Fibroblast of upper back skin (primary cell): Measurements from ENCODE around the gene ARHGEF12.
"Not testable (repeated sequence)": the region's sequence is repeated elsewhere in the genome, so short reads cannot be mapped to it uniquely, and the experiment has no call there.

Source experiments
- DNase-seq: peaks from one replicate; pipeline ENCODE4 v3.0.0-alpha.2; 2013

Gene ARHGEF12

GRCh38 chr11:120501976-120502755 is 166.0 kb downstream of the ARHGEF12 start:
- no peak for DNase-seq

DNA sequence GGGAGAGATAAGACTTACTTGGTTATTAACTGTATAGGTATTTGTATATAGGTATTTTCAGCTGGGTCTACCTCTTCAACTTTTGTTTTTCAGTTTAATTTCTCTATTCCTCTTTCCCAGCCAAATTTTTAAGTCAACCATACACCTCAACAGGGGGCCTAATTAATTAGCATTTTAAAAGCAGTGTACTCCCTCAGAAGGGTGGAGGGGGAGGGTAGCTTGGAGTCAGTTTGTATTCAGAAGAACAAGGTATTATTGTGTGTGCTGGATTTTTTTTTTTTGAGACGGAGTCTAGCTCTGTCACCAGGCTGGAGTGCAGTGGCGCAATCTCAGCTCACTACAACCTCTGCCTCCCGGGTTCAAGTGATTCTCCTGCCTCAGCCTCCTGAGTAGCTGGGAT is 167.3 kb downstream of the ARHGEF12 start:
- not testable (repeated sequence) for DNase-seq

DNA sequence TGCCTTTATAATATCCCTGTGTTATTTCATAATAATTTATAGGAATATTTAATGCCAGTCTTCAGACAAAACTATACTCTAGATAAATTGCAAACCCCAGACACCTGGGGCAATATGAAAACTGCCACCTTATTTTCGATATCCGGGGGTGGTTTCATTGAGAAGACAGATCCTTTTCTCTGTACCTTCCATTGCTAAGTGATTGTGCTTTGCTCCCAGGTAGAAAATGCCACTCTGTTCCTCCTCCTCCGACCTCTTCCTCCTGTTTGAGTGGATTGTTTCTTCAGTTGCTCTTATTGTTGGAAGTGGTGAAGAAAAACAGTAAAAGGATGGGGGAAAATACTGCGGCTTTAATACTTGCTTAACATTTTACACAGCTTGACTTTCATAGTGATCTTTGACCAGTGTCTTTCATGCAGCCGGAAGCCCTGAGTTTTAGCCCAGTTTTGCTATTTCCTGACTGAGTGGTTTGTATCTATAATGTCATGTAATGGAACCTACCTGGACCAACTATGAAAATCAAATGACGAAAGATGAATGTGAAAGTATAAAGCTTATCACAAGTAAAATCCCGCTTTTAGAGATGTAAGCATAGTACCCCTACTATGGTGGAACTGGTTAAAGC is 169.7 kb downstream of the ARHGEF12 start:
- no peak for DNase-seq

- DNase-seq = no peak
Observed at GRCh38 chr11:120509346-120510053, 173.3 kb downstream of the ARHGEF12 start.

GRCh38 chr11:120510406-120511115 is 174.3 kb downstream of the ARHGEF12 start:
- no peak for DNase-seq

- DNase-seq = peak; percentile 73
Observed at GRCh38 chr11:120511116-120511819, 175.1 kb downstream of the ARHGEF12 start, which contains the start of gene GRIK4. TSS of gene GRIK4 (plus strand) at chr11:120511748. CDS start at chr11:120660319, 148,571 bp downstream.

GRCh38 chr11:120511820-120512738 is 175.9 kb downstream of the ARHGEF12 start:
- DNase-seq = no peak

GRCh38 chr11:120512739-120513435 is 176.7 kb downstream of the ARHGEF12 start:
- DNase-seq = no peak

DNA sequence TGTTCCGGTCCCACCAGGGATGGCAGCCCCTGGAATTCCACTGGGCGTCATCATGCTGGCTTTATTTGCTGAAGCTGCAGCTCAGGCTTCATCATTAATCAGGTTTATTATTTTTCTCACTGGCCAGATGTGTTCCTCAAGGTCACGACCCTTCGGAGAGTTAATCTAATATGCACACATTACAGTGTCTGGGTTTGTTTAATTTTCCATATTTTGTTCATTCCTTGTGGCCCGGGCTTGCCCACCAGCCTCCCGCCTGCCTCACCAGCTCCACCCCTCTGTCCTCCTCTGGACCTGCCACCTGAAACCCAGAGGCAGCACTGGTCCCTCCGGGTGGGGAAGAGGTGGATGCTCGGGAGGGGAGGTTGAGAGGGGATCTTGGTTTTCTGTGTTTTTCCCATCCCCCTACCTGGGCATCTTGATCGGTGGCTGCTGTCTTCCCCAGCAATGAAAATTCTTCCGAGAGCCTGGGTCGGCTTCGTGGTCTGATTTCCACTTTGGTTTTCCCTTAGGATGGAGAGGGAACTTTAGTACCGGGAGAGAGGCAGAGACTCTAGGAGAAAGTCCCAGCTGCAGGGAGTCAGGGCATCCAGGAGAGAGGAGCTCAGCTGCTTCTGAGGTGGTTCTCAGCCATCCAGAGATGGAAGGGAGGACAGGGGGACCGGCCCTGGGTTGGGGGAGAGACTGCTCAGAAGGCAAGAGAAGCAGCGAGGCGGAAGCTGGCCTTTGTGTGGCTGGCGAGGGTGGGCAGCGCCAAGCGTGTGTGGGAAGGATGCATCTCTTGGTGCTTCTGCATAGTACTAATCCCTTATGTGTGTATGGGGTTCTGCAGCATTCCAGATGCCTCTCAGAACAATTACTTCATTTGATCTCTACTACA is 177.5 kb downstream of the ARHGEF12 start:
- no peak for DNase-seq

- no peak for DNase-seq
Observed at GRCh38 chr11:120514541-120515121, 178.4 kb downstream of the ARHGEF12 start.

DNA sequence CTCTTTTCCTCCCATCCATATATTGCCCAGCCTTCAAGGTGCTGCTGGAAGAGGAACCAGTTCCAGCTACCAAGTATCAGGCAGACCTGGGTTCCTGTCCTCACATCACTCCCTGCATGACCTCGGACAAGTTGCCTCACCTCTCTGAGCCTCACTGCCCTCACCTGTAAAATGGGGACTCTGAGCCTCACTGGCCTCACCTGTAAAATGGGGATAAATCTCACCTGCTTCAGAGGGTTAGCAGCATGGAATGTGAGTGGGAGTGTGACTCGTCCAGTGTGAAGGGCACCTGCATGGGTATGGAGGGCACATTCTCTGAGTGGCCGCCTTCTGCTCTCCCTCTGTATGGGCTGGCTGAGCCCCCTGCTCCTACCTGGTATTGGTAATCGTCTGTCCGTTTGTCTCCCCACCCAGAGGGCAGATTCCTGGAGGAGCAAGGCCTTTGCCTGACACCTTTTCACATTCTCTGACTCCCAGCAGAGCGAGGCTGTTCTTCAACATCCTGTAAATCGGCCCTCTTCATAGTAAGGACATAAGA is 179.0 kb downstream of the ARHGEF12 start:
- no peak for DNase-seq

DNA sequence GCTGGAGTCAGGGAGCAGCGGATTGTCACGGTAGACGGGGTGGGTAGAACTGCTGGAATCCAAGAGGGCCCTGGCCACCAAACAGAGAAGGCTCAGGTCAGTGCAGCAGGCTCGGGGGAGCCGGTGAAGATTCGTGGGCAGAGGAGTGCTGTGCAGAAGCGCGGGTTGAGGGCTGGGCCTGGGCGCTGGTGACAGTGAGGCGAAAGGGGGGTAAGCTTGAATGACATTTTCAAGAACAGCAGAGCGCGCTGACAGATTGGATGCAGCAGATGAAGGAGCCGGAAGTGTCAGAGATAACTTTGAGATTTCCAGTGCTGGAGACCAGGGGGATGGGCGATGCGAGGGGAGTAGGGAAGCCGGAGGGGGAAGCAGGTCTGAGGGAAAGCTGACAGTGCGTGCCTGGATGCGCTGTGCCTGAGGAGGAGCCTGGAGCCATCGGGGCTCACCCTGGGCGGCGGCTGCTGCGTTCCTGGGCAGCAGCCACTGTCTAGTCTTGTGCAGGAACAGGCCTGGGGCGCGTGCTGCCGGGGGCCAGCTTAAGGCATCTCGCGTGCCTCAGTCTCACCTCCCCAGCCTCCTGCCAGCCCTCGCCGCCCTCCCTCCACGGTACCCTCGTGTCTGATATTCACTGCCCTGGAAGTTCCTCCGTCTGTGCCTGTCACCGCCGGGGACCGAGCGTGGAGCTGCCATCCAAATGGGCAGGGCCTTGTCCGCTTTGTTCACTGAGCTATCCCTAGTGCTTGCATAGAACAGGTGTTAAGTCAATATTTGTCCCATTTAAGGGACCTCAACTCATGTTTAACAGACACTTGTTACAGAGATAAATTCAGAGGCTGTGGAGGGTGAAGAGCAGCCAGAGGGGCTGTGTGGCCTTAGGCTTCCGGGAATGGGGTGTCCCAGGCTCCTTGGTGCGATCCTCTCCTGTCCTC is 180.5 kb downstream of the ARHGEF12 start:
- no peak for DNase-seq

GRCh38 chr11:120517390-120517761 is 181.2 kb downstream of the ARHGEF12 start:
- DNase-seq = peak; percentile 9

DNA sequence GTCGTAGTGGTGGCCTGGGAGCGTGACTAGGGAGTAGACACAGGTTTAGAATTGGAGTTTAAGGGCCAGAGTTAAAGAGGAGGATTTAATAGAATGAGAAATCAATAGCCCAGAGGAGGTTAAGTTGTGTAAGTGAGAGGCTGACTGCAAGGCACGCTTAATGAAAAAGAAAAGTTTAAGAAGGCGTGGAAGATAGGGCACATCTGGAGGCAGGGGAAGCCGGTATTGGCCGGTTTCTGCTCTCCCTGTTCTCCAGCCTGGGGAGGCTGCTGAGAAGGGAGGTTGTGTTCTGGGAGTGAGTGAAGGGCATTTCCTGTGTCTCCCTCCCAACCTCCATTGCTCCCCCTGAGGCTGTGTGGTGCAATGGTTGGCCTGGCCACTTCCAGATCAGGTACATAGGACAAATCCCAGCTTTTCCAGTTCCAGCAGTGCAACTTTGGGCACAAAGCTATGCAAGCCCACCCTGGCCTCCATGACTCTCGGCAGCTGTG is 181.6 kb downstream of the ARHGEF12 start:
- no peak for DNase-seq

DNA sequence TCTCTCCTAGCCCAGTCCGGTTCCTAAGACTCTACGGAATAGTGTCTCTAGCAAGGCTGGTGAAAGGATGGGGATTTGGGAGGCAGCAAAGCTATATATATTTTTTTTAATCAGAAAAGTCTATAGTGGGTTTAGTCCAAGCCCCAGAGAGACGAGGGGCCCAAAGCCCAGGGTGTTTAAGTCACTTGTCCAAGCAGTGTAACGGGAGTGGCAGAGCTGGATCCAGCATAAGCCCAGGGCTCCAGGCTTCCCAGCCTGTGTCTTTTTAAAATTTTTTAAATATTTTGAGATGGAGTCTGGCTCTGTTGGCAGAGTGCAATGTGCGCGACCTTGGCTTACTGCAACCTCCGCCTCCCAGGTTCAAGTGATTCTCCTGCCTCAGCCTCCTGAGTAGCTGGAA is 182.1 kb downstream of the ARHGEF12 start:
- no peak for DNase-seq

- no peak for DNase-seq
Observed at GRCh38 chr11:120519474-120519873, 183.3 kb downstream of the ARHGEF12 start.

- no peak for DNase-seq
Observed at GRCh38 chr11:120520091-120520822, 184.0 kb downstream of the ARHGEF12 start.
